Breast epithelium (tissue), 3 donors: ENCODE measurements around the gene CDHR2.

Source experiments
- CTCF ChIP-seq, 3 donors: fragments of 450-650 bp; IDR thresholded peaks; one replicate each; pipeline ENCODE4 v1.5.1; 2016 to 2017; ENCODE audit warnings: antibody characterized with exemption in 3 of 3, mild to moderate bottlenecking in 3 of 3, moderate library complexity in 3 of 3
- POLR2A ChIP-seq: fragments of 450-650 bp; IDR thresholded peaks from one replicate; pipeline ENCODE4 v1.6.1; 2016; ENCODE audit warnings: antibody characterized with exemption, mild to moderate bottlenecking, moderate library complexity
- POLR2AphosphoS5 ChIP-seq, 3 donors: sonication (generic); formaldehyde crosslinking; IDR thresholded peaks; one replicate each; pipeline ENCODE4 v1.6.1; 2017; ENCODE audit warnings: antibody characterized with exemption in 3 of 3

GRCh38 chr5:176537554-176538229 is 11.4 kb upstream of the CDHR2 start:
- TF ChIP-seq CTCF (IDR thresholded peaks at IDR 0.05) (peak in 1 of 3 donors; percentile 9), POLR2AphosphoS5 (IDR thresholded peaks at IDR 0.05) (peak; percentile 53 to 80 (median 68)), POLR2A (no peak)
